NCI-H146 treated with DMSO at 0.1 percent for 48 hours (cell line): ENCODE measurements around the gene TMA7.
A peak's percentile ranks its signal among the peaks of the same experiment; 100 is the strongest.
"Not testable (repeated sequence)": the region's sequence is repeated elsewhere in the genome, so short reads cannot be mapped to it uniquely, and the experiment has no call there.

ENCODE experiments used
- DNase-seq: peaks from one replicate; lab custom pipeline; 2025; ENCODE audit not compliant: unreplicated experiment; lab: John Stamatoyannopoulos, UW

Gene TMA7

DNA sequence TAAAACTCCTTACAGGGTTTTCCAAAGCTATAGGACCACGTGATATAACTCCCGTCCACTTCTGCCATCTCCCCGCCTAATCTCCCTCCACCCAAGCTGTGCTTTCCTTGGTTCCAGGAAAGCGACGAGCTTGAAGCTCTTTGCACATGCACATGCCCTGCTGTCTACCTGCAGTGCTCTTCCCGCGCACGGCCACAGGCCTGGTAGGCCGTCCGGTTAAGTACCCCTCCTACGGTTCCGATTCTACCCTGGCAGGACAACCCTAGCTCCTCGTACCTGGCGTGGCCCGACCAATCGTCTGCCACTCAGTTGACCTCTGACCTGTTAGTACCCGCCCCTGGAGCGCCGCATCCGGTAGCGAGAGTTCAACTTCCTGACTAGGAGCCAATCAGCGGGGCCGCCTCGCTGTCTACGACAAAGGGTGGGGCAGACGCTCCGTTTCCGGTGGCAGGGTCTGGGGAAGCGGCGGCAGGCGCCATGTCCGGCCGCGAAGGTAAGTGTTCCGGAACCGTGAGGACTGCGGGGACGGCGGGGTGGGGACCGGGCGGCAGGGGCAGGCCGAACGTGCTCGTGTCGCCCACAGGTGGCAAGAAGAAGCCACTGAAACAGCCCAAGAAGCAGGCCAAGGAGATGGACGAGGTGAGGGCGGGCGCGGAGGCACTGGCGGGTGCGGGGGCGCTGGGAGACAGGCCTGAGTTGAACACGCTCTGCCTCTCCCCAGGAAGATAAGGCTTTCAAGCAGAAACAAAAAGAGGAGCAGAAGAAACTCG is at the start of gene TMA7, which contains the start of gene CCDC51:
TMA7 (plus strand) TSS at position 438 of the 770 bp plus-strand sequence; CDS start at position 478, 40 bp downstream.
CCDC51 (minus strand) TSS at position 300 of the 770 bp plus-strand sequence. CDS start 4,991 bp downstream, outside the sequence.
- peak; percentile 90 for DNase-seq

DNA sequence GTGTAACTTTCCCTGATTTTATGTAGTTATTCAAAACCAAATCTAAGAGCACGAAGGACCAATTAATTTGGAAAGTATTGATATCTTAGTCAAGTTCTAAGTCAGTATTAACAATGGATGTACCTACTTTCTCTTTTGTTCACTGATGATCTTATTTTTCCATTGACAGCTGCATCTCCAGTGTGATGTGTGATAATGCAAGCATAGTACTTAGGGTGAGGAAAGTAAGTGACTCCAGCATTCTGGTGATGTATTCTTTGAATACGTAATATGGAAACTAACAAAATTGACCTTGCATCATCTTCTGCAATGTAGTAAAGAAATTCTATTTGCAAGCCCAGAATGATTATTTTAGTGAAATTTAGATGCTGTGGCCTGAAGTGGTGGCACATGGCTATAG is 45.7 kb upstream of the TMA7 start:
- no peak for DNase-seq

DNA sequence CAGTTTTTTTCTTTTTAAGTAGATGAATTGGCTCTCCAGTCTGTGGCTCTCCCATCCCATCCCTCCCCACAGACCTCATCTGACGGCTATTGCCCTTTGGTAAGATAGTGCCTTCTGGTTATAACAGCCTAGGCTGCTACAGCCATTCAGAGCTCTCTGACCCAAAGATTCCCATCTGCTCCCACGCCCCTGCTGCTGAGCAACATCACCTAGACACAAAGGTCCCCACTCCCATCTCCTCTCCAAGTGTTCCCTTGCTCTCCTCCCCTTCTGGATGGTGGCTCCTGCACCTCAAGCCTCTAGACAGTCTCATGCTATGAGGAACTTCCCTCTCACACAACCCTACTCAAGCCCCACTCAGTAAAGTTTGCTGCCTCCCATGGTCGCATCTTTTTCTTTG is 44.3 kb upstream of the TMA7 start:
- no peak for DNase-seq

DNA sequence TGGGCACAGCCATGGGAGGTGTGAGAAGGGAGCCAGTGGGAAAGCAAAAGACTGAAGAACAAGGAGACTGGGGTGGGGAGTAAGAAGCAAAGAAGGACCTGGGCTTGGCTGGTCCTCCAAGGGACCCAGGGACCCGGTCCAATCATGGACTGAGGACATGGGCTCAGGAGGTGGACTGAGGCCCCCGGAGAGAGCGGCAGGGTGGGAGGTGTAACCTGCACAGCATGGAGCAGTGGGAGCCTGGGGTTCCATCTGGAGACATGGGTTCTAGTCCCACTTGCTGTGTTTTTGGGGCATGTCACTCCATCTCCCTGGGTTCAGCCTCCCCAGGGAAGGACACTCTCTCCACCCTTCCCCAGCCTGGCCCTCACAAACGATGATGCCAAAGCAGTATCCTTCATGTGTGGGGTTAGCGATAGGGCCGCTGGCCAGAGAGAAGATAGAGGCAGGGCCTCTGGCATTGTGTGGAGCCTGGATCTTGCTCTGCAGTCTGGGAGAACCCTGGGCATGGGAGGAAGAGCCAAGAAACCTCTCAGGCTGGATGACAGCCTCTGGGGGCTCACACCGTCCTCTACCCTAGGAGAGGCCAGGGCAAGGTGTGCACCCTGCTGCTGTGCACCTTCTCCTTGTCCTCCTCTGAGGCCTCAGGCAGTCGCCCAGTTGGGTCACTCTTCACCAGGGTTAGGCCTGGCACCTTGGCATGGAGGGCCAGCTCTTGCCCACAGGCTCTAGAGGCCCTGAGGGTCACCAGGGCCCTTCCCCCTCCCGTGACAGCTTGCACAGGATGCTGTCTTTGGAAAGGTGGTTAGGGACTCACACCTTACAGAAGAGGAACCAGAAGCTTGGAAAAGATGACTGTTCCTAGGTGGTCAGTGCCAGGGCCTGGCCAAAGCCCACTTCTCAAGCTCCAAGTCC is 42.0 kb upstream of the TMA7 start:
- no peak for DNase-seq

DNA sequence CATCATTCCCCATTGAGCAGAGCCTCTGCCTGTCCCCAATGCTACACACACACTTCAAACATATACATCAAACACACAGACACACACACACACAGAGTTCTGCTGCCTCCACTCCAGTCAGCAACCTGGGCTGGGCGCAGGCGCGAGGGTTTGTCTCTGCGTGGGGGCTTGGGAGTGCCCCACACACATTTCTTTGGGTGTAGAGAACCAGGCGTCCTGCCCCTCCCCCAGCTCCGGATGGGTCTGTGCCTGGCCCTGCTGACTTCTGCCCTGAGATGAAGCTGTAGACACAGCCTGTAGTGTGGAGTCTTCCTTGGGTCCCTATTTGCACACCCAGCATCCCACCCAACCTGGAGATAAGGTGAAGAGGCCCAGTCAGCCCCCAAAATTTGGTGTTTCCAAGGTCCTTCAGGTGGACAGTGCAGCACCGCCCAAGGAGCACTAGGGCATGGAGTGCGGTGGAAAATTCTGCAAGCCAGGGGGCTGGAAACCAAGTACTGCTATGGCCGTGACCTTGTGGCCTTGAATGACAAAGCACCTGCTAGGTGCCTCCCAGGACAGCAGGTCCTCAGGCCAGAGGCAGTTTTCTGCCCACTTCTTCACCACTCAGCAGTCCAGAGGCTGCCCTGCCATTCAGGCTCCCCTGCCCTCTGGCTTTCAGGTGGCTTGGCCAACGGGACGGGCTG is 41.2 kb upstream of the TMA7 start:
- DNase-seq, result no peak

DNA sequence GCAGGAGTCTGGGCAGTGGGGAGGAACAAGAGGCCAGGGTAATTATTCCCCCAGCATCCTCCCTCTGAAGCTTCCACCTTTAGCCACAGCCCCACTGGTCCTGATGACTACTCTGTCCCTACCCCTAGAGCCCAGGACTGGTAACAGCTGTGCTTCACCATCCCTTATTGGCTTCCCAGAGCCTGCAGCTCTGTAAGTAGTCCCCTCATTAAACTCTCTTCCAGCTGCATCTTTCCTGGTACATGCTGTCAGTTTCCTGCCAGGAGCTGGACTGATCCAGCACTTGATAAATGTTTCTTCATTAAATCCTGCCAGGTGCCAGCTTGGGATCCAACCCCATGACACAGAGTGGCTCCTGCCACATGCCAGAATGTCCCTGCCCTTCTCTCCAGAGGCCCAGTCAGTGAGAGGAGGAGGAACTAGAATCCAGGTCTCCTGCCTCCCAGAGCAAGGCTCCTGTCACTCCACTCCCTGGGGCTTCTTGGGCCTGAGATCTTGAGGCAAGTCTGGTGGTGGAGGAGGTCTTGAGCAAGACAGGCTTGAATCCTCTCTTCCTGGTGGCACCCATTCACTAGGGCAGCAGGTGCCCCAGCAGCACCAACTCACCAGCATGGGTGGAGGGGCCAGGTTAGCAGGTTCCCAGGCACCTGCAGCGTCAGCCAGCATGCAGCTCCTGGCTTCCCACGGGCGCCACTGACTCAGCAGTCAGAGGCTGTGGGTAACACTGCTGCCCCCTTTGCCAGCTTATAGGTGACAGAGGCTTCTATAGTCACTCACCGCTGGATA is 40.5 kb upstream of the TMA7 start:
- no peak for DNase-seq

DNA sequence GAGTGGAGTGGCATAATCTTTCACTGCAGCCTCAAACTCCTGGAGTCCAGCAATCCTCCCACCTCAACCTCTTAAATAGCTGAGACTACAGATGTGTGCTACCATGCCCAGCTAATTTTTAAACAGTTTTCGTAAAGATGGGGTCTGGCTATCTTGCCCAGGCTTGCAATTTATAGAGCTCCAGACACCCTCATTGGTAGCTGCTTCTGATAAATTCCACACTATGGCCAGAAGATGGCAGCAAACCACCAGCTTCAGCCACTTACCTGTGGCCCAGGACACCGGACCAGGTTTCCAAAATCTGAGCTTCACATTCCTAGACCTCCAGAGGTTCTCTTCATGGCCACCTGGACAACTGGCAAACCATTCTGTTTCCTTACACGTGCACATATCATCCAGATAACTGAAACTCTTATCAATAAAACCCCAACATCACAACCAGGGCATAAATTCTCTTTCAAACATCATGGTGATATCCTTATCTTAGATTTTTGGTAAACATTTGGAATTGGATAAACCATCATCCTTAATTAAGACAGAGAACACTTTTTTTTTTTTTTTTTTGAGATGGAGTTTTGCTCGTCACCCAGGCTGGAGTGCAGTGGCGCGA is 39.1 kb upstream of the TMA7 start:
- DNase-seq, result peak; percentile 5

DNA sequence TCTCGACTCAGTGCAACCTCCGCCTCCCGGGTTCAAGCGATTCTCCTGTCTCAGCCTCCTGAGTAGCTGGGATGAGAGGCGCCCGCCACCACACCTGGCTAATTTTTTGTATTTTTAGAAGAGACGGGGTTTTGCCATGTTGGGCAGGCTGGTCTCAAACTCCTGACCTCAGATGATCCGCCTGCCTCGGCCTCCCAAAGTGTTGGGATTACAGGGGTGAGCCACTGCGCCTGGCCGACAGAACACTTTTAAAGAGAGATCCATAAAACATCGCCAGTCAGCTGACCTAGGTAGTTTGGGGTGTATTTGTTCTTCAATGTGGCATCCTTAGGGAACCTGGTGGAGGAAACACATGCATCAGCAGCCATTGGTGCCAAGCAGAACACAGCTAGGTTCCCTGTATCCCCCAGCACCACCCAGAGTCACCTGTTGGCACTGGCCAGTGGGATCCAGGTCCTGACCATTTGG is 38.6 kb upstream of the TMA7 start:
- not testable (repeated sequence) for DNase-seq

DNA sequence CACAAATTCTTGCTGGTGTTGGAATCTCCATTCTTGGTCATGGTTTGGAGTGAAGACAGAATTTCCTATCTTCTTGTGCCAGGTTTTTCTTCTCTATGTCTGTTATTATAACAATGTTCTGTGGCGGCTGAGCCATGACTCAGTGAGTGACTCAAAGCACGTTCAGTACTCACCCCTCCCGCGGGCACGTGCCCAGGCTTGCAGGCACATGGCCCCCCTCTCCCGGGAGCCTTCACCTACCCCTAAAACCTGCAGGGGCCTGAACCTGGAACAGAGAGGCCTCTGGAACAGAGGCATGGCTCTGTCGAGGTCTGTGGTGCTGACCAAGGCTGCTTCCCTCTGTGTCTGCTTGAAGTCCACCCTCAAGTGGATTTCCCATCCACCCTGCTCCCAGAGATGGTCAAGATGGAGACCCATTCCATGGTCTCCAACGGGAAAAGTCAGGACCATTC is 37.8 kb upstream of the TMA7 start:
- no peak for DNase-seq

DNA sequence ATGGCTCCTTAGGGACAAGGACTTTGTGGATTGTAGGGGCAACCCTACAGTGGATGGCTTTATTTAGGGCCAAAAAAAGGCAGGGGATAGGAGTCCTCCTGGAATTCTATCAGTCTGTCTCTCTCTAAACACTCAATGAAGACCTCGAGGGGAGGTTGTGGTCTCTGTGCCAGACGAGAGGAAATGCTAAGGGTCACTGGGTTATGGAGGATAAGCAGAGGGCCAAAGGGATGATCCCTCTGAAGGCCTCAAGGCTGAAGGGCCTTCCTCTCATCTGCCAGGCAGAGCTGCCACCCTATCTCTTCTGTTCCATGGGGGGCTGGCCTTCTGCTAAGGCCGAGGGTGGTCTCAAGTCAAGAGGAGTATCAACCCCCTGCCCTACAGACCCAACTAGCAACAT is 37.1 kb upstream of the TMA7 start:
- no peak for DNase-seq

DNA sequence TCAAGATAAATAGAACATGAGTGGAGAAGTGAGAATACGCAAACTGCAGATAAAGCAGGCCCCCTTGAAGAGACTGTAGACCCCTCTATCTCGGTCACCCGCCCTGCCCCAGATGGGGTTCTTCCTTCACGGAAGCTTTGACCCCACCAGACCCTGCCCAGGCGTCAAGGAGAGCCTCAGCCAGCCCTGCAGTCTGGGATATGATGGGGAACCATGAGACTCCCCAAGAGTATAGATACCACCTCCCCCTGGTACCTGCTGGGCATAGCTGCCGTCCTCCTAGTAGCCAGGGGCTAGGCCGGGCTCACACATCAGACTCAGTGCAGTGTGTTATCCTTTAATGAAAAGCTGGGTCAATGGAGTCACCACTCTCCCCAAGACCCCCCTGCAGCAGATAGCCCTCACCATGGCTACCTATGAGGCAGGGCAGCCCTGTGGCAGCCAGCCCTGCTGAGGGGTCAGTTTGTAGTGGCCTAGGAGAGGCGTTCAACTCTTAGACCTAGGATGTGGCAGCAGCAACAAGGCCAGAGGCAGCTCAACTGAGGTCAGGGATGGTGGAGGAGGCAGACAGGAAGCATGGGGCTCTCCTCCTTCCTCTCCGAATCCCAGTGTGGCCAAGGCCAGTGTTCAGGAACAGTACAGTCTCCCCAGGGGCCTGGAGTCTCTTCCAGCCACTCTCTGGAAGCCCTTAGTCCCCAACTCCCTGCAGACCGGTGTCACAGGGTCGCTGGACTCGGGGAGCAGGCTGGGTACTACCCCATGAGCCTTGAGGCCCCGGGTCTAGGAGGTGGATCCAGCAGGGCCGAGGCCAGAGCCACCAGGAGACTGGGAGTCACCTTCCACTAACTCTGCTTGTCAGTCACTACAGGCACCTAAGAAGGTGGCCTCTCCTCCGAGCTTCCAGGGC is 36.3 kb upstream of the TMA7 start:
- DNase-seq, result no peak

DNA sequence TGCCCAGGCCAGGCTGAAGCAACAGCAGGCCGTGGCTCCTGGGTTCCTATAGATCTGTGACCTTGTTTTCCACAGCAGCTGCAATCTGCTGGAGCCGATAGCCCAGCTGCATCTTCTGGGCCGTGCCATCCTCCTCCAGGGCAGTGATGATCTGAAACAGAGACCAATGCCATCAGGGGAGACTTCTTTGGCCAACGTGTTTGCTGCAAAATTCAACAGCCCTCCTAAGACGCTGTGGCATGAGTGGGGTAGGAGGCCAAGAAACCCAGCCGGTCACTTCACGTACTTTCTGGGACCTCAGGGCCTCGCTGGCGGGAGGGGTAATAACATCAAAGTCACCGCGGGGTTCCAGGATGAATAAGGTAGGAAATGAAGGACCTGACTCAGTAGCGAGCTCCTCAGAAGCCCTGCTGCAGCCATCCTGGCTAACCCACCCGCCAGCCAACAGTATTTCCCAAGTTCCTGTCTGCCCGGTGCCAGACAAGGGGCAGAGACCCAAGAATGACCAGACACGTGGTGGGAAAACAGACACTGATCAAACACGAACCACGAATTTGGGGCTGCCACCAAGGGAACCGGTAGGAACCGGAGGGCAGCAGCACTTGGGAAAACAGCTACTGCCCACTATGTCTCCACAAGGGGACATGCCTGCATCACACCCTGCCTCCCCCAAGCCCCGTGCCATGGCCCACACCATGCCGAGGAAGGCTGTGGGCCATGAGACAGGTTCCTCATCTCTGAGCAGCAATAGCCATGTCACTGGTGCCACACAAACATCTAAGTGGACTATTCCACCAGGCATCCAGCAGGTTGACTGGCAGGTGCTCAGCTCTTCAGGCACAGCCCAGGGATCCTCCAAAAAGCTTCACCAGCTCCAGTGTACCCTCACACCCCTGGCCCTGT is 35.4 kb upstream of the TMA7 start:
- no peak for DNase-seq

DNA sequence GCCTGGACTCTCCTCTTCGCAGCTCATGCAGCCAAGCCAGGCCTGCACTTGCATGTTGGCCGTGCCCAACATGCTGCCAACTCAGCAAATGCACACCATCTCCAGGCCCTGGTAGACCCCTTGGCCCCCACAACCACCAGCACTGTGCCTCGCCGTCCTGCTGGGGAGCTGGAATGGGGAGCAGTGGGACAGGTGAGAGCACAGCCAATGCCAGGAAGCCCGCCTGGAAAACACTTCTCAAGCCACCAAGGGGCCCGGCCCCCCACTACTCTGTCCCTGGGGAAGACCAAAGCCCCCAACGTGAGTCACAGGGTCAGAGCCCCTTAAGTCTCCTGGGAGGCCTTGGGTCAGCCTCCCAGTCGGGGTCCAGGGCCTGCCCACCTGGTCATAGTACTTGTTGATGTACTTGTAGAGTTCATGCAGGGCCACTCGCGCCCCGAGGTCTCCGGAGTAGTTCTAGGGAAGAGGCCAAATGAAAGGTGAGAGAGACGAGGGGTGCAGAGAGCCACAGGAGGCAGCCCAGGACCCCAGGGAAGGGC is 34.6 kb upstream of the TMA7 start:
- DNase-seq, result no peak

DNA sequence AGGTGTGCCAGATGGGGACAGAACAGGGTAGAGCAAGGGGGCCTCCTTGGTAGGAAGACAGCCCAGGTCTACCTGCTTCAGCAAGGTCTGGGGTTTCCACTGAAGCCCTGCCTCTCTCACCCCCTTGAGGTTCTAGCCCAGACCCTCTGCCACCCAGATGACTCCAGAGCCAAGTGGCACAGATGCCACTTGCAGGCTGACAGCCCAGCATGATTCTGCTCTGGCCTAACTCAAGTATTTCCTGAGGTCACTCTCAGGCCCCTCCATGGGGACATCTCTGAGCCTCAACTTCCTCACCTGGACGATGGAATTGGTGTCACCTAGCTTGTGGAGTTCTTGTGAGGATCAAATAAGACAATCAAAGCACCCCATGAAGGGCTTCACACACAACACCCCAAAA is 34.1 kb upstream of the TMA7 start:
- no peak for DNase-seq

DNA sequence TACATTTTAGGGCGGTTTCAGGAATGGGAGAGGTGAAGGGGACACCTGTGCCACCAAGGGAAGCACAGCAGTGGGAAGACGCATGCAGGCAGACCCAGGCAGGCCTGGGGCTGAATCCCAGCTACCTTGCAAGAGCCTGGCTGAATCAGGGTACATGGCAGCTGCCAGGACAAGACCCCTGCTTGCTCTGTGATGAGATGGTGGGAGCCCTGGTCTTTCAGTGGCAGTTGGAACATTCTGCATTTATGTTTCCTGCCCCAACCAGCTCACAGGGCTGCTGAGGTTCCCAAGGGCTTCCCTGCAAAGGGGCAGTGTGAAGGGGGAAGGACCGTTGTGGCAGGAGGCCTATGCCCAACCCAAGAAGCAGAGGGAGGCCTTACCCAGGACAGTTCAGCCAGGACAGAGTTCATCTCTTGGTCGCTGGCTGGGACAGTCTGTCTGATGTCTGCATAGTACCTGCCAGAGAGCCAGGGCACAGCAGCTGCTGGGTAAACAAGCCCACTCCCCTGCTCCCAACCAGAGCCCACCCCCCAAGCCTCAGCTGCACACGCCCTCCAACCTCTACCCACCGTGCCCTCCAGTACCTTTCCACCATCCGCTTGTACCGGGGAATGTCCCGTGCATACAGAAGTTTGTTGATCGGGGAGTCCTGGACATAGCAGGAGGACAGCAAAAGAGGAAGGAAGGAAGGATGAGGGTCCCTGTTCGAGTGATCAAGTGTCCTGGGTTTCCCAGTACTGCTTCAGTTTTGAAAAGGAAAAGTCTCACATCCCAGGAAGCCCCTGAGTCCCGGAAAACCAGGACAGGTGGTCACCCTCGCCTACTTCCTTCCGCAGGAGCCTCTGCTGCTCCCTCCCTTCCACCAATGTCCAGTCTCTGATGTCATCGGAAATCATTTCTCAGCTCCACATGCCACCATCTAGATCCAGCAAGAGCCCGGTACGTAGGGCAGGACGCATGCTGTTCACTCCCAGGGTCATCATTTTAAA is 33.3 kb upstream of the TMA7 start:
- DNase-seq, result no peak

DNA sequence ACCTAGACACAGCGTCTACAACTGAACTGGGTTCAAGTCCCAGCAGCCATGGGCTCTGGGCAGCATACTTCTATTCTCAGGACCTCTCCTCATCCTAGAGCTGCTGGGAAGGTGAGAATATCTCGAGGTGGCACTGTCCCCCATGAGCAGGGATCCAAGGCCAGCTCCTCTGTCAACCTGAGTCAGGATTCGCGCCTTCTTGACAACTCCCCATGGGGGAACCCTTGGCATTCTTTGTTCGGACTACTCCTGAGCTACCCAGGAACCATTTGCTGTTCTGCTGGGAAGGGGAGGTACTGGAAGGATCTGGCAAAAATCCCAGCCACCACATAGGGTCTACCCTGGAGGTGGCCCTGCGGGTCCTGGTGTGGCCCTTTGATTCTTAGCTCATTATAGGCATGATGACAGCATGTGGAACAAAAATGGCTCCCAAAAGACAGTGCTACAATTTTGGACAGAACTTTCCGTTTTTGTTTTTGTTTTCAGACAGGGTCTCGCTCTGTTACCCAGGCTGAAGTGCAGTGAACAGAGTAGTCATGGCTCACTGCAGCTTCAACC is 32.4 kb upstream of the TMA7 start:
- no peak for DNase-seq
